ENCODE data around the gene ADARB2.

ADARB2 gene

DNA sequence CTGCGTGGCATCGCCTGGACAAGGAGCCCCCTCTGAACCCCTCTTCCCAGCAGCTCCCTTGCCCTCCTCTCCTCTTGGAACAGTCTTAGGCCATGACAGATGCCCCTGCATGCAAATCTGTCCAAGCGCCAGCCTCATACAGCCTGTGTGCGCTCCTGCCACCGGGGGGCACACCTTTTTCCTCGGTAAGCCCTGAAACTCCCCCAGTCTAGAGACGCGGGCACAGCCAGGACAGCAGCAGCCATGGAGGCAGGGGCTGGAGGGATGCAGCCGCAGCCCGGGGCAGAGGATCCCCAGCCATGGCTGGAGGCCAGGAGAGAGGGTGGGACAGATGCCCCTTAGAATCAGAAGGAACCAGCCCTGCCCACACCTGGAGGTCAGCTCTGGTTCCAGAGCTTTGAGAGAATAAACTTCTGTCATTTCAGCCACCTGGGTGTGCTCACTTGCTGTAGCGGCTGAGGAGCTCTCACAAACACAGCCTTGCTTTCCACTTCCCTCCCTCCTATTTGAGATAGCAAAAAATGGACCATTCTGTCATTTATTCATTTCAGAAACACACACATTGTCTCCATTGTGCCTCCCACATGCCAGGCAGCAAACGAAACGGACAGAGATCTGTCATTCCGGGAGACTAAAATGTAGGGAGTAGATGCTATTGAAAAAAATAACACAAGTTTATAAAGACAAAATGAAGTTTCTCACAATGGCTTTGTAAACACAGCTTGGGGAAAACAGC lies 439.6 kb downstream of the ADARB2 start:
- TF ChIP-seq, protein P1, sequence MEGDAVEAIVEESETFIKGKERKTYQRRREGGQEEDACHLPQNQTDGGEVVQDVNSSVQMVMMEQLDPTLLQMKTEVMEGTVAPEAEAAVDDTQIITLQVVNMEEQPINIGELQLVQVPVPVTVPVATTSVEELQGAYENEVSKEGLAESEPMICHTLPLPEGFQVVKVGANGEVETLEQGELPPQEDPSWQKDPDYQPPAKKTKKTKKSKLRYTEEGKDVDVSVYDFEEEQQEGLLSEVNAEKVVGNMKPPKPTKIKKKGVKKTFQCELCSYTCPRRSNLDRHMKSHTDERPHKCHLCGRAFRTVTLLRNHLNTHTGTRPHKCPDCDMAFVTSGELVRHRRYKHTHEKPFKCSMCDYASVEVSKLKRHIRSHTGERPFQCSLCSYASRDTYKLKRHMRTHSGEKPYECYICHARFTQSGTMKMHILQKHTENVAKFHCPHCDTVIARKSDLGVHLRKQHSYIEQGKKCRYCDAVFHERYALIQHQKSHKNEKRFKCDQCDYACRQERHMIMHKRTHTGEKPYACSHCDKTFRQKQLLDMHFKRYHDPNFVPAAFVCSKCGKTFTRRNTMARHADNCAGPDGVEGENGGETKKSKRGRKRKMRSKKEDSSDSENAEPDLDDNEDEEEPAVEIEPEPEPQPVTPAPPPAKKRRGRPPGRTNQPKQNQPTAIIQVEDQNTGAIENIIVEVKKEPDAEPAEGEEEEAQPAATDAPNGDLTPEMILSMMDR (IDR thresholded peaks at IDR 0.05; ENCODE audit: low read depth, low read length, missing control alignments): no peak

DNA sequence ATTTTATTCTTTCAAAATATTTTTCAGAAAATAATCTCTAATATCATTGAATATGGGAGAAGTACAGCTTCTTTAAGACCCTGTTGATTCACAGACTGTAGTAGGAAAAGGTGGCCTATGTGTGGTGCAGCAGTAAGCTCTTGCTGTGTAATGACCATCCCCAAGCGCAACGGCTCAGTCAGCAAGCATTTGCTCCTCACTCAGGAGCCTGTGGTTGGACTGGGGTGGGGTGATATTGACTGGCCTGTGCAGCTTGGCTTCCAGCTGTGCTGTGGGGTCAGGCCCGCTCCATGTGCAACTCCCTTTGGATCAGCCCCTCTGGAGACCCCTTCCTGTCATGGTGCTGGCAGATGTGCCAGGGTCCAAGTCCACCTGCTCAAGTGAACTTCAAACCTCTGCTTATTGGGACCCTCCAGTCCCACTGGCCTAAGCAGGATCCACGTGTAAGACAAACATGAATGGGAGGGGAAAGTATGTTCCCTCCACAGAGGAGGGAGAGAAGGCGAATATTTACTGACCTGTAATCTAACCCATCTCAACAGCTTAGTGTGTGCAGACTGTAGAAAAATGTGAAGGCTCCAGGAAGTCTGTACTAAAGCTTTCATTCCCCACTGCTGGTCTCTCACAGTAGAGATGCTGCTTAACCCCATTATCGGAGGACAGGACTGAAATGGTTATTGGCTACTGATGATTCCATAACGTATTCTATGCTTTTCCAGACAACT lies 441.4 kb downstream of the ADARB2 start:
- TF ChIP-seq, protein P1 (IDR thresholded peaks at IDR 0.05; ENCODE audit: low read depth, low read length, missing control alignments): no peak
- DNase-seq (ENCODE audit: low read depth): no peak
- H3K4me3 ChIP-seq (ENCODE audit: low read depth, low read length): no peak overlapping the region

More for the DNA sequence above, 439.6 kb downstream of the ADARB2 start:
- no peak overlapping the region for H3K4me3 ChIP-seq (ENCODE audit: low read depth, low read length)
- DNase-seq (ENCODE audit: low read depth): no peak

DNA sequence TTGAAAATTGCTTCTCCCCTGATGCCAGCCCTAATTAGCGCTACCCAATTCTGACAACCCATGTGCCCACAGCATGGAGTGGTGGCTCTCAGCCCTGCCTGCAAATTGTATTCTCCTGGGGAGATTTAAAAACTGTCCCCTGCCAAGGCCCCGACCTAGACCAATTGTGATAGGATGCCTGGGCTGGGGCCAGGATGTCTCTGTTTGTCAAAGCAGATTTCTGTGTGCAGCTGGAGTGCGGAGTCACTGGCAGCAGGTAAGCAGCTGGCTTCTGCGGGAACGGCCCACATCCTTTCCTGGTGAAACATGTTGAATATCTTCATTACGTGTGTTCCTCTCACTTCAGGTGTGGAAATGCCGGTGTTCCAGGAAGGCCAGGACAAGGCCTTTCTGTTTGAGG lies 442.6 kb downstream of the ADARB2 start:
- no peak overlapping the region for H3K4me3 ChIP-seq (ENCODE audit: low read depth, low read length)
- DNase-seq (ENCODE audit: low read depth): no peak
- TF ChIP-seq, protein P1 (IDR thresholded peaks at IDR 0.05; ENCODE audit: low read depth, low read length, missing control alignments): no peak

DNA sequence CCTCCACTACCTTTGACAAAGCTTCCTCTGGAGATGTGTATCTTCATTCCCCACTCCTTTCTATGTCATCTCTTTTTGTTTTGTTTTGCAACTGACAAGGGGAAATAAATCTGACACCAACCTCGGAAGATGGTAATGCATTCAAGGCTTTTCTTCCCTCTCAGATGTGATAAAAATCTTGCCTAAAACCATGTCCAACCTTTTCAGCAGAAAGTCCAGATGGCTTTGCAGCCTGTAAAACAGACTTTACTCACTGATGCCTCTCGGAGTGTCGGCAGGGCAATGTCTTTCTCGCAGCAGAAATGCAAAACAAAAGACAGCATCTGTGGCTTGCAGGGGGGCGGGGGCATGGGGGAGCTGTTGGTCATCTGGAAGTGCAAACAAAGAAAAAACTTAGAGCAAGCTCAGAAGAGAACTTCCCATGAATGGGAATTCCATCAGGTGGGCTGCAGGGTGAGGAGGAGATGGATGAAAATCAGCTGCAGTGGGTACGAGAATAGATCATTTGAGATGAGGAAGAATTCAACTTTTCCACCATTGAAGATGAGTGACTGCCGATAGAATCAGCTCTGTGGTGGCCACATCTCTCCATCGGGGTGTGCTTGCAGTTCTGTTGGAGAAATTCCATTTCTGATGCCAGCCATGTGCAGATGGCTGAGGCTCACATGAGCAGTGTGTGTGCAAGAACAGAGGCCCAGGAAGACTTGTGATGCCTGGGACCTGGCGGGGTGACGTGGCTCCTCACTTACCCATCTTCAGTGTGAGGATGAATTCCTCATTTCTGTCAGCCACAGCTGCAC lies 443.5 kb downstream of the ADARB2 start:
- DNase-seq (ENCODE audit: low read depth): no peak
- H3K4me3 ChIP-seq (ENCODE audit: low read depth, low read length): no peak overlapping the region
- TF ChIP-seq, protein P1 (IDR thresholded peaks at IDR 0.05; ENCODE audit: low read depth, low read length, missing control alignments): no peak

DNA sequence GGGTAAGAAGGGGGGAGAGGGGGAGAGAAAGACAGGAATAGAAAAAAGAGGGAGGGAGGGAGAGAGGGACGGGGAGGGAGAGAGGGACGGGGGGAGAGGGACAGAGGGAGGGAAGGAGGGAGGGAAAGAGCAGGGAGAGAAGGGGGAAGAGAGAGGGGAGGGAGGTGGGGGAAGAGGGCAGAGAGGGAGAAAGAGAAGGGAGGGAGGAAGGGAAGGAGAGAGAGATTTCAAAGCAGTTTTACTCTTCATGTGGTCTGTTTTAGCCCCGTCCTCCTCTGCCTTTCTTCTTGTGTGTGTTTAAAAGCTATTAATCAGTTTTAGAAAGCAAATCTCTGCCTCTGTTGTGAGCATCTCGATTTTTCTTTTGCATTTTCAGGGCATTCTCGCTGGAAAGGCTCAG lies 444.2 kb downstream of the ADARB2 start:
- DNase-seq (ENCODE audit: low read depth): no peak
- H3K4me3 ChIP-seq (ENCODE audit: low read depth, low read length): no peak overlapping the region
- TF ChIP-seq, protein P1 (IDR thresholded peaks at IDR 0.05; ENCODE audit: low read depth, low read length, missing control alignments): no peak

DNA sequence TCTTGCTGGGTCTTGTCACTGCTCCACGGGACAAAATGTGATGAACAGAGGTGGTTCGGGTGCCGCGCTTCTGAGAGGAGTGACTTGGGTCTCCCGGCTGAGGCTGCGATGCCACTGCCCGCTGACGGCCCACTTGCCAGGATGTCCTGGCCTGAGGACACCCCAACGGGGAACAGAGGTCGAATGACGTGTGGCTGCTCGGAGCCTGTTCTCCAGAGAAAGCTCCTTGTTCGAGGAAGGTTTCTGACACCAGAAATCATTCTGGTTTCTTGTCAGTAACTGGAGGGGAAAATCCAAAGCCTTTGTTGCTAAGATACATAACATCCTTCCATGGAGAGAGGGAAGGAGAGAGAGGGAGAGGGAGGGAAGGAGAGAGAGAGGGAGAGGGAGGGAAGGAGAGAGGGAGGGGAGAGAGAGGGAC lies 444.7 kb downstream of the ADARB2 start:
- H3K4me3 ChIP-seq (ENCODE audit: low read depth, low read length): no peak overlapping the region
- DNase-seq (ENCODE audit: low read depth): no peak
- TF ChIP-seq, protein P1 (IDR thresholded peaks at IDR 0.05; ENCODE audit: low read depth, low read length, missing control alignments): no peak

Data from GM12864 (cell line).